ENCODE results near the gene TAS2R40. TPM values are rescaled to one million over a fixed set of nuclear protein-coding genes. Genes with fewer than 3 reads are reported as not detected.
"Not testable (repeated sequence)": the region's sequence is repeated elsewhere in the genome, so short reads cannot be mapped to it uniquely, and the experiment has no call there.

TAS2R40 gene
- polyA plus RNA-seq, 1 donor = not detected

DNA sequence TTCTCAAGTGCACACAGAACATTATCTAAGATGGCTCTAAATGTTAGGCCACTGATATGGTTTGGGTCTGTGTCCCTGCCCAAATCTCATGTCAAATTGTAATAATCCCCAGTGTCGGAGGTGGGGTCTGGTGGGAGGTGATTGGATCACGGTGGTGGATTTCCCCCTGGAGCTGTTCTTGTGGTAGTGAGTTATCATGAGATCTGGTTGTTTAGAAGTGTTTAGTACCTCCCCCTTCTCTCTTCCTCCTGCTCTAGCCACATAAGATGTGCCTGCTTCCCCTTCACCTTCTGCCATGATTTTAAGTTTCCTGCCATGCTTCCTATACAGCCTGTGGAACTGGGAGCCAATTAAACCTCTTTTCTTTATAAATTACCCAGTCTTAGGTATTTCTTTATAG is 30.2 kb downstream of the TAS2R40 start:
- no peak for DNase-seq

DNA sequence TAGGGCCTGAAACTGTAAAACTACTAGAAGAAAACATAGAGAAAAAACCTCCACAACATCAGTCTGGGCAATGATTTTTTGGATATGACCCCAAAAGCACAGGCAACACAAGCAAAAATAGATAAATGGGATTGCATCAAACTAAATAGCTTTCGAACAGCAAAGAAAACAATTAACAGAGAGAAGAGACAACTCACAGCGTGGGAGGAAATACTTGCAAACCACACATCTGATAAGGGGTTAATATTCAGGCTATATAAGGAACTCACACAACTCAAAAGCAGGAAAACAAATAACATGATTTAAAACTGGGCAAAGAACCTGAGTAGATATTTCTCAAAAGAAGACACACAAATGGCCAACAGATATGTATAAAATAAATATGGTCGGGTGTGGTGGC is 33.7 kb downstream of the TAS2R40 start:
- DNase-seq = no peak

DNA sequence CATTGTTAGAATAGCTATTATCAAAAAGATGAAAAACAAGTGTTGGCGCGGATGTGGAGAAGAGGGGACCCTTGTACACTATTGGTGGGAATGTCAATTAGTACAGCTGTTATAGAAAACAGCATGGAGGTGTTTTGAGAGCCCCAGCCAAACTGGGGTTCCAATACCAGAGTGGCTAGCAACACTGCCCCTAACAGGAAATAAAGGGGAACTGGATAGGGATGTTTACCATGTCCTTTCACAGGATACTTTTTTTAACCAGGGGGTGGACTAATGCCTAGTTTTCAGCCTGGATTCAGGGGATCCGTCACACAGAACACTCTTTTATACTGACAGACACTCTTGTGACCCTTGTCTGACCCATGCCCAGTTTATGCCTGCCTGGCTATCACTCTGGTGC is 34.5 kb downstream of the TAS2R40 start:
- DNase-seq = no peak

DNA sequence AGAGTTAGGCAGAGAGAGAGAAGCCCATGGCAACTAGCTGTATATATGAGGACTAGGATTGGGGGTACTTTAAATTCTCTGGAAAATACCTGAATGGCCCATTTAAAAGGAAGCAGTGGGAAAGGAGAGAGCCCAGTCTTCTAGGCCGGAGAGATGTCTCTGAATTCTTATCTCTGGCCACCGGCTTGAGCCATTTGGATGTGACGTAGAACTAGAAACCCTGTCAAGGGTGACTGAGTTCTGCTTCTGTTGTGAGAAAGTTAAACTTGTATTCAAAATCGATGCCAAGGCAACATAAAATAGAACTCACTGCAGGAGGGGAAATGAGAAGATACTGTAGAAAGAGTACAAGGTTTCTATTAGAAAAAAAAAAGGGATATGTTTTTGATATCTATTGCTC is 35.1 kb downstream of the TAS2R40 start:
- no peak for DNase-seq

DNA sequence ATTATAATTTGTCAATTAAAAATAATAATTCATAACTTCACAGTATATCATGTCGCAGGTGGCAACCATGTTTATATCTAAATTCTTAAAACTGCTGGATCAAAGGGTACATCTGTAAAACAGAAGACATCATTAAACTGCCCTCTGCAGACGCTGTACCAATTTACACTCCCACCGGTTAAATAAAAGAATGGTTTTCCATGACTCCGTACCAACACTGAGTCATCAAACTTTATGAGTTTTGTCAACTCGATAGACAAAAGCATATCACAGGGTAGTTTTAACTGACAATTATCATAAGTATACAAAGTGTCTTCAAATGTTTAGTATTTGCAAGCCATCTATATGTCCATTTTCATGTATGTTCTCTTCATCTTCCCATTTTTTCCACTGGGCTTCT is 35.7 kb downstream of the TAS2R40 start:
- no peak for DNase-seq

DNA sequence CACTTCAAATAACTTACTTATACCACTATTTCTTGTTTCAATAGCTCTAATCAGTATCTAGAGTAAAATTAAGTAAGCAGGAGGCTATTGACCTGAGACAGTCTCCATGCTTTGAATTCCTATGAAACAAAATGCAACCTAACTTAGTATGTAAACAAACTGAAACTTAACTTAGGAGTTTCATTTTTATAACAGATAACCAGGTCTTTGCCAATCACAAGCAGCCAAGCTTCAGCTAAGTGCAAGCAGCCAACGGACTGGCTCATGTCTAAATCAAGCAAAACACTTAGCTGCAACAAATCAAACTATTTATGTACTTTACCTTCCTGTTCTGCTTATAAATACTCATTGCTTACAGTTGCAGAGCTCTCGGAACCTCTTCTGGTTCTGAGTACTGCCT is 37.0 kb downstream of the TAS2R40 start:
- DNase-seq = no peak

DNA sequence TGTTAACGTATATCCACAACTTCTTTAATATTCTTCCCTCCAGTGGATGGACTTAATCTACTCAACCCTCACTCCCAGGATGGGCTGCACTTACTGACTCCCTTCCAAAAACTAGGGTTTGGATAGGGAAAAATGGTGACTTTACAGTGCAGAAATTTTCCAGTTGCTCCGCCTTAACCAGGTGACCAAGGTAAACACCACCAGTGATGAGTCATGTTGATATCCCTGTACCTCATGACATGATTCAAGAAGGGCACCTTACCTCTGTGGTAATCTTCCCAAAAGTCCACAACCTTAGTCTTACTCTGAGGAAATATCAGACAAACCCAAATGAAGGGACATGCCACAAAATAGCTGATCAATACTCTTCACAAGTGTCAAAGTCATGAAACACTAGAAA is 37.9 kb downstream of the TAS2R40 start:
- no peak for DNase-seq

DNA sequence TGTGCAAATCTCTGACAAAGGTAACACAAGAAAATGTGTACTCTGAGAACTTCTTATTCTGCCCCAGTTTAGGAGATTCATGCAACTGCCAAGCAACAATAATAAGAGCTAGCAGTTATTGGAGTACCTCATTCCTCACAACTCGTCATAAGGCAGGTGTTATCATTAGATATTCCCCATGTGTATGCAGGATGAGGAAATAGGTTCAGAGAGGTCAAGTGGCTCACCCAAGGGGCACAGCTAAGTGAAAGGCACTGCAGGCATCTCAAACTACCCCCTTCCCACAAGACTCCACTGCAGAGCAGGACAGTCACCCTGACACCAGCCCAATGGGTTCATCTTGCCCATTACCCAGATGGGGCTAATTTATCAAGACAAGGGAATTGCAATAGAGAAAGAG is 40.1 kb downstream of the TAS2R40 start:
- DNase-seq = no peak

DNA sequence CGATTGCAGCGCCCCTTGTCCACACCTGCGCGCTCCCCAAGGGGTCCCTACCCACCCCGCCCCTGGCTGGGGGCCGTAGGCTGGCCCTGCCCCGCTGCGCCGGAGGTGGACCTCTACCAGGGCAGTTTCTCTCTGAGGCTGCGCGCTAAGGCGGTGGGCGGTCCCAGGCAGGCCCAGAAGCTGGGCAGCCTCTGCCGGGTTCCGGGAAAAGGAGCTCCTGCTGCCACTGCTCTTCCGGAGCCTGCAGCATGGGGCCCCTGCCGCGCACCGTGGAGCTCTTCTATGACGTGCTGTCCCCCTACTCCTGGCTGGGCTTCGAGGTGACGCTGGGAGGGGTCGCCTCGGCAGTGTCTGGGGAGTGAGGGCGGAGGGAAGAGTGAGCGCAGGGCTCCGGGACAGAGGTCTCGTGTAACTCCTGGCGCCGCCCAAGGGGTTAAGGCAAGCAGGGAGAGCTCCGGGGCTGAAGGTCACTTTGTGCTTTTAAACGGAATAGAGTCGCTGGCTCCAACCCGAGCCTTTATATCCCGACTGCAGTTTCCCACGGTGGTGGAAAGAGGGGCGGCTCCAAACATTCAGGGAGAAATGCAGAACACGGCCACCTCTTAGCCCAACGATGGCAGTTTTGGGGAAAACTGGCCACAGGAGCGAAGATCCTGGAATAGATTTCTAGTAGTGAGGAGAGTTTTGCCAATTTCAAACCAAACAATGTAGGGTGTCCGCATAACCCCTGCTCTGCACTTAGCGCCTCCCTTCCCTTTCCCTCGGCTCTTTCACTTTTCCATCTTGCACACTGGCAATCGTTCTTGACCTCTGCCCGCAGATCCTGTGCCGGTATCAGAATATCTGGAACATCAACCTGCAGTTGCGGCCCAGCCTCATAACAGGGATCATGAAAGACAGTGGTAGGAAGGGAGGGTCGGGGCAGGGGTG is 41.7 kb downstream of the TAS2R40 start, which contains the start of gene GSTK1:
GSTK1 (plus strand) TSS at position 176 of the 930 bp plus-strand sequence; CDS start at position 249, 73 bp downstream.
- DNase-seq = peak; percentile 75

DNA sequence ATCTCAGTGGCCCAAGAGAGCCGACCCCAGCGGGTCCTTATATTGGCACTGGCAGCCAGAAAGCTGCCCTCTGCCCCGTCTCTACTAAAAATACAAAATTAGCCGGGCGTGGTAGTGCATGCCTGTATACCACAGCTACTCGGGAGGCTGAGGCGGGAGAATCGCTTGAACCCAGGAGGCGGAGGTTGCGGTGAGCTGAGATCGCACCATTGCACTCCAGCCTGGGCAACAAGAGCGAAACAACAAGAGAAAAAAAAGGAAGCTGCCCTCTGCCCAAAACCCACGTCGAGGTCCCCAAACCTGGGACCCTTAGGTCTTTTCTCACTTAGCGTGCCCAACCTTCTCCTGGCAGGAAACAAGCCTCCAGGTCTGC is 42.3 kb downstream of the TAS2R40 start:
- not testable (repeated sequence) for DNase-seq

DNA sequence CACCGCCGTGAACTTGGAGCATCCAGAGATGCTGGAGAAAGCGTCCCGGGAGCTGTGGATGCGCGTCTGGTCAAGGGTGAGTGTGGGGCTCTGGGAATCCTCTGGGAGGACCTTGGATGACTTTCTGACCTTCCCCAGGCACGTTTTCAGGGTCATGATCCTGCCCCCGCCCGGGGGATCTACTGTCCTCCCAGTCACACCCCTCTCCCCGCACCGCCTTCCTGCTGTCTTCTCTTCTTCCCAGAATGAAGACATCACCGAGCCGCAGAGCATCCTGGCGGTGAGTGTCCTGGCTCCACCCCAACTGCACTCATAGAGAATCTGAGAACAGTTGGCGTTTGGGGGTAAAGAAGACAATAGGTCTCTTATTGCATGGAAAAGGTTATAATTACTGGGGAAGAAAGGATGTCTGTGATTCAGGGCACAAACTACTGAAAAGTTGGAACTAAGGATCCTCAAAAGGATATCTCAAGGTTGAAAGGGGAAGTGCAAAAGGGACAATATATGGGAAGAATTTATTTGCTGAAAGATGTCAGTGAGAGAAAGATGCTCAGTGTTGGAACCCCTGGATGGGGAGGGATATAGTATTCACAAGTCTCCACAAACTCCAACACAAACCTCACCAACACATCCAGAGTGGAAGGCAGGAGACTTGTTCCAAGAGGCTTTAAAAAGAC is 43.3 kb downstream of the TAS2R40 start:
- DNase-seq = no peak

DNA sequence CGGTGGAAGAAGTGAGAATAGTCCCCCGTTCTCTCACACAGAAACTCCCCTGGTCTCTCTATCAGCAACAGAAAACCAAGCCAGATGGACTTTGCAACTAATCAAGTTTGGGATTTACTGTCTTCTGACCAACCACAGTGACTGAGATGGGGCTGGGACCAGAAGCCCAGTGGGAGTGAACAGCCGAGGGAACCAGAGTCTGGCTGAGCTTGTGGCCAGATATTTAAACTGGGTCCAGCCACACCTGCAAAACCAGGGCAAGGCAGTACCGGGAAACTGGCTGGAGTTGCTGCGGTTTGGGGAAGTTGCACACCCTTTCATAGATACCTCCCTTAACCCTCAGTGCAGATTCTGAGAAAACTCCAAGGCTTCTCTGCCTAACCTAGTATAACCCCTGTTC is 47.4 kb downstream of the TAS2R40 start:
- DNase-seq = no peak

DNA sequence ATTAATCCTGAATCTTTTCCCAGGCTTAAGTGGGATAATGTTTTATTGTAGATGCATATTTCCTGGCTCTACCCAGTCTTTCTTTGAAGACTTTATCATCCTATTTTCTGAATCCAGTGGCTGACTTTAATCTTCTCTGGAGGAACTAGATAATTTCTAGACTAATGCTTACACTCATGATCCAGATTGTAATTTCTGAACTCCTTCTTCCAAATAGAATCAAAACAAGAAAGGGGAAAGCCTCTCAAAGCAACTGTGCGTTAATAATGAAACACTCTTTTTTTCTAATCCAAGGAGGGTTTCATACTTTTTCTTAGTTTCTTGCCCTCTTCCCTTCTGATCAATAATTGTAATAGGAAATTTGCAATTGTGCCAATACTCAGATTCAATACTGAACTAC is 49.4 kb downstream of the TAS2R40 start:
- DNase-seq = no peak

Other genes starting within 250 kb of the TAS2R40 start
- not detected for gene OR9A2, start 194.9 kb upstream of the TAS2R40 start, polyA plus RNA-seq (ENCODE audit: insufficient read length)
- not detected for gene OR6V1, start 169.7 kb upstream of the TAS2R40 start, polyA plus RNA-seq (ENCODE audit: insufficient read length)
- not detected for gene PIP, start 90.0 kb upstream of the TAS2R40 start, polyA plus RNA-seq (ENCODE audit: insufficient read length)
- gene TAS2R39, start 38.6 kb upstream of the TAS2R40 start, polyA plus RNA-seq (ENCODE audit: insufficient read length) = not detected
- gene GSTK1, start 41.4 kb downstream of the TAS2R40 start, polyA plus RNA-seq (ENCODE audit: insufficient read length) = 81.9 TPM
- gene TMEM139, start 62.9 kb downstream of the TAS2R40 start, polyA plus RNA-seq (ENCODE audit: insufficient read length) = 0.98 TPM
- gene CASP2, start 66.3 kb downstream of the TAS2R40 start, polyA plus RNA-seq (ENCODE audit: insufficient read length) = 25.4 TPM
- 2.5 TPM for gene CLCN1, start 94.1 kb downstream of the TAS2R40 start, polyA plus RNA-seq (ENCODE audit: insufficient read length)
- 1.8 TPM for gene FAM131B, start 140.7 kb downstream of the TAS2R40 start, polyA plus RNA-seq (ENCODE audit: insufficient read length)
- gene ZYX, start 159.3 kb downstream of the TAS2R40 start, polyA plus RNA-seq (ENCODE audit: insufficient read length) = 259 TPM
- 5.8 TPM for gene EPHA1, start 186.8 kb downstream of the TAS2R40 start, polyA plus RNA-seq (ENCODE audit: insufficient read length)
- gene TAS2R60, start 221.4 kb downstream of the TAS2R40 start, polyA plus RNA-seq (ENCODE audit: insufficient read length) = not detected

Measured in hindlimb muscle (tissue), 1 donor.